KMS-11 (cell line): ENCODE measurements around the gene ENPP7.

Experiments
- H2AFZ ChIP-seq: fragments of 200-600 bp; sonication (generic); 2 replicates; pipeline ENCODE4 v1.6.1; 2016; ENCODE audit warnings: antibody characterized with exemption, mixed run types, low read depth
- H3K27ac ChIP-seq: fragments of 200-600 bp; sonication (generic); 2 replicates; pipeline ENCODE4 v1.6.1; 2016; ENCODE audit warnings: mild to moderate bottlenecking, mixed run types
- H3K27me3 ChIP-seq: fragments of 200-600 bp; sonication (generic); 2 replicates; pipeline ENCODE4 v1.6.1; 2017; ENCODE audit warnings: mild to moderate bottlenecking, low read depth, mixed run types, moderate library complexity; ENCODE audit not compliant: insufficient read depth
- H3K36me3 ChIP-seq: fragments of 200-600 bp; sonication (generic); 2 replicates; pipeline ENCODE4 v1.6.1; 2017; ENCODE audit warnings: mild to moderate bottlenecking, mixed run types; ENCODE audit not compliant: insufficient read depth
- H3K4me1 ChIP-seq: fragments of 200-600 bp; sonication (generic); 2 replicates; pipeline ENCODE4 v1.6.1; 2016; ENCODE audit warnings: mild to moderate bottlenecking, low read depth, mixed run types; ENCODE audit not compliant: poor library complexity, severe bottlenecking
- H3K4me2 ChIP-seq: fragments of 200-600 bp; sonication (generic); 2 replicates; pipeline ENCODE4 v1.7.0; 2016; ENCODE audit warnings: mild to moderate bottlenecking, mixed run types
- H3K4me3 ChIP-seq: fragments of 200-600 bp; sonication (generic); IDR thresholded peaks from 2 replicates; pipeline ENCODE4 v1.6.1; 2017; ENCODE audit warnings: low read depth, low read length, mixed read lengths; ENCODE audit not compliant: insufficient read depth
- H3K79me2 ChIP-seq: fragments of 200-600 bp; sonication (generic); 2 replicates; pipeline ENCODE4 v1.6.1; 2016; ENCODE audit warnings: low read depth, mixed run types; ENCODE audit not compliant: insufficient read depth
- H3K9ac ChIP-seq: fragments of 200-600 bp; sonication (generic); 2 replicates; pipeline ENCODE4 v1.6.1; 2016; ENCODE audit warnings: mild to moderate bottlenecking, mixed run types
- H4K20me1 ChIP-seq: fragments of 200-600 bp; sonication (generic); 2 replicates; pipeline ENCODE4 v1.6.1; 2016; ENCODE audit warnings: mild to moderate bottlenecking, mixed run types; ENCODE audit not compliant: insufficient read depth
- CTCF ChIP-seq: fragments of 200-600 bp; sonication (generic); conservative IDR thresholded peaks from 2 replicates; pipeline ENCODE4 v1.6.1; 2017; ENCODE audit warnings: low read depth, mild to moderate bottlenecking, antibody characterized with exemption, low read length, moderate library complexity, mixed read lengths

ENPP7 gene

GRCh38 chr17:79757140-79757745 is 26.5 kb downstream of the ENPP7 start:
- H3K27me3 ChIP-seq, result peaks cover 94% of the 10 kb centered on the region
- H3K4me1 ChIP-seq, result no peaks in the 10 kb centered on the region

GRCh38 chr17:79758271-79758670 is 27.5 kb downstream of the ENPP7 start:
- no peaks in the 10 kb centered on the region for H3K4me1 ChIP-seq
- no peak for TF ChIP-seq CTCF
- H3K27me3 ChIP-seq, result peaks cover 96% of the 10 kb centered on the region
- H3K79me2 ChIP-seq, result no peaks in the 10 kb centered on the region
- H3K4me2 ChIP-seq, result no peak overlapping the region
- no peak overlapping the region for H3K9ac ChIP-seq
- no peaks in the 10 kb centered on the region for H3K36me3 ChIP-seq
- H2AFZ ChIP-seq, result no peak overlapping the region
- H3K27ac ChIP-seq, result no peak overlapping the region
- H3K4me3 ChIP-seq, result no peak overlapping the region
- no peaks in the 10 kb centered on the region for H4K20me1 ChIP-seq

More at GRCh38 chr17:79757140-79757745, 26.5 kb downstream of the ENPP7 start:
- no peak overlapping the region for H3K4me2 ChIP-seq
- no peak for TF ChIP-seq CTCF
- no peak overlapping the region for H3K4me3 ChIP-seq
- H3K79me2 ChIP-seq, result no peaks in the 10 kb centered on the region
- H4K20me1 ChIP-seq, result no peaks in the 10 kb centered on the region
- H3K9ac ChIP-seq, result no peak overlapping the region
- no peaks in the 10 kb centered on the region for H3K36me3 ChIP-seq
- no peak overlapping the region for H2AFZ ChIP-seq
- H3K27ac ChIP-seq, result no peak overlapping the region

GRCh38 chr17:79760197-79760906 is 29.6 kb downstream of the ENPP7 start:
- Histone ChIP-seq H4K20me1 (no peaks in the 10 kb centered on the region), H3K27me3 (peaks cover 96% of the 10 kb centered on the region), H2AFZ (no peak overlapping the region), H3K36me3 (no peaks in the 10 kb centered on the region), H3K4me2 (no peak overlapping the region), H3K4me1 (no peaks in the 10 kb centered on the region), H3K4me3 (no peak overlapping the region), H3K9ac (no peak overlapping the region), H3K79me2 (no peaks in the 10 kb centered on the region), H3K27ac (no peak overlapping the region)
- TF ChIP-seq CTCF, result no peak

GRCh38 chr17:79761894-79762589 is 31.3 kb downstream of the ENPP7 start:
- H3K4me3 ChIP-seq, result no peak overlapping the region
- H3K79me2 ChIP-seq, result no peaks in the 10 kb centered on the region
- H3K36me3 ChIP-seq, result no peaks in the 10 kb centered on the region
- no peak overlapping the region for H3K4me2 ChIP-seq
- H3K27ac ChIP-seq, result no peak overlapping the region
- TF ChIP-seq CTCF, result no peak
- H3K4me1 ChIP-seq, result no peaks in the 10 kb centered on the region
- H2AFZ ChIP-seq, result no peak overlapping the region; the same call in 1 of the 2 replicates
- no peaks in the 10 kb centered on the region for H4K20me1 ChIP-seq
- no peak overlapping the region for H3K9ac ChIP-seq
- peaks cover 96% of the 10 kb centered on the region for H3K27me3 ChIP-seq
